Glomerular endothelial cell (primary cell): ENCODE data around the gene ACSF2. TPM values are rescaled to one million over a fixed set of nuclear protein-coding genes. Genes with fewer than 3 reads are reported as not detected.
"Not testable (repeated sequence)": the region's sequence is repeated elsewhere in the genome, so short reads cannot be mapped to it uniquely, and the experiment has no call there.

Experiments used
- DNase-seq: peaks from one replicate; pipeline ENCODE4 v3.0.0-alpha.2; 2011; ENCODE audit warnings: low read depth, low spot score; ENCODE audit errors: extremely low read depth
- total RNA-seq: library from RNA; depleted of rRNA; stranded (reverse); fragments of >200 nt; gene quantifications from 2 replicates; pipeline ENCODE4 v1.2.3, GENCODE V29; 2015

The ACSF2 gene
- total RNA-seq, 1 donor from 2014 or later: 37.2 TPM

DNA sequence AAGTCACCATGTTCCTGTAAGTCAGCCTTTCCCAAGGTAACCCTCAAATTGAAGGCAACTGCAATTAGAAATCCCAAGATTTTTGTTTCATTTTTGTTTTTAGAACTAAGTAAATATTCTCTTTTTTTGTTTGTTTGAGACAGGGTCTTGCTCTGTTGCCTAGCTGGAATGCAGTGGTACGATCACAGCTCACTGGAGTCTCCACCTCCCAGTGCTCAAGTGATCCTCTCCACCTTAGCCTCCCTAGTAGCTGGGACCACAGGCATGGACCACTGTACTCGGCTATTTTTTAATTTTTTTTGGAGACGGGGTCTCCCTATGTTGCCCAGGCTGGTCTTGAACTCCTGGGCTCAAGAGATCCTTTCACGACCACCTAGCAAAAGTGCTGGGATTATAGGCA is 18.1 kb upstream of the ACSF2 start:
- DNase-seq: no peak

DNA sequence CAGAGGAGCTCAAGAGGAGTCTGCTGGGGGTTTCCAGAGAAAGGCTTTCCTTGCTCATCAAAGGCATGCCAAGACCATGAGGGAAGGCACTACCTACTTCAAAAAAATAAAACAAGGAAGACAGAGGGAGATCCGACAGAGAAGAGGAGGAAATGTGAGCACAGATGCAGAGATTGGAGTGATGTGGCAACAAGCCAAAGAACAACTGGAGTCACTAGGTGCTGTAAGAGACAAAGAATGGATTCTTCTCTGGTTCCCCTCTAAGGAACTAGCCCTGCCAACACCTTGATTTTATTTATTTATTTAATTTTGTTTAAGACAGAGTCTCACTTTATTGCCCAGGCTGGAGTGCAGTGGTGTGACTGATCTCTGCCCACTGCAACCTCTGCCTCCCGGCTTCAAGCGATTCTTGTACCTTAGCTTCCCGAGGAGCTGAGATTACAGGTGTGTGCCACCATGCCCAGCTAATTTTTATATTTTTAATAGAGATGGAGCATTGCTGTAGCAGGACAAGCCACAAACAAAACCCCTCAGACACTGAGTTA is 13.8 kb upstream of the ACSF2 start:
- no peak for DNase-seq

DNA sequence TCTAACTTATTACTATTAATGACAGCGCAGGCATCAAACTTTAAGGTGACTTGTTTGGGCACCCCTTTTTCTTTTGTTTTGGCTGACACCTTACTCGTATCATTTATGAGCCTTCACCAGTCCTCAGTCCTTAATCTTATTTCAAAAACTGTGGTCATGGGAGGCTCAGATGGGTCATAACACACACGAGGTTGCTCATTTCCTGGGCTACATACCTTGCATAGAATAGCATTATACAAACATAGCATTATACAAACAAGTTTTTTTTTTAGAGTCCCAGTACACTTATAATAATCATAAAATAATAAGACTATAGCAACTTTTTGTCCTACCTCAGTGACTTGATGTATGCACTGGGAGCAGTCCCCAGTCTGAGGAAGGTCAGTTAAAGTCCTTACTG is 11.2 kb upstream of the ACSF2 start:
- DNase-seq: no peak

DNA sequence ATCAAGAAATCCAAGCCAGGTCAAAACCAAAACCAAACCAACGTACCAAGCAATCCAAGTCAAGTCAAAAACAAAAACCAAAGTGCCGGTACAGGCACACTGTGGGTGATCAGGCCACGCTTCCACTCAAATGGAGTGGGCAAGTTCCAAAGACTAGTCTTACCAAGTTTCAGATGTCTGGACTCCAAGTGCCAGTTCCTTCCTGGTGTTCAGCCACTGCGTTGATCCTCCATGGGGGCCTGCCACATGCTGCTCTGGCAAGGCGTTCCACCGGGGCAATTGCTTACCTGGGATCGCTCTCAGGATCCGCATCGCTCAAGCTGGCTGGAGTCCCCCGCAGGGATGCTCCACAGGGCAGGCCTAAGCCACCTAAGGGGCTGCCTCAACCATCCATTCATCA is 6.4 kb upstream of the ACSF2 start:
- DNase-seq: not testable (repeated sequence)

DNA sequence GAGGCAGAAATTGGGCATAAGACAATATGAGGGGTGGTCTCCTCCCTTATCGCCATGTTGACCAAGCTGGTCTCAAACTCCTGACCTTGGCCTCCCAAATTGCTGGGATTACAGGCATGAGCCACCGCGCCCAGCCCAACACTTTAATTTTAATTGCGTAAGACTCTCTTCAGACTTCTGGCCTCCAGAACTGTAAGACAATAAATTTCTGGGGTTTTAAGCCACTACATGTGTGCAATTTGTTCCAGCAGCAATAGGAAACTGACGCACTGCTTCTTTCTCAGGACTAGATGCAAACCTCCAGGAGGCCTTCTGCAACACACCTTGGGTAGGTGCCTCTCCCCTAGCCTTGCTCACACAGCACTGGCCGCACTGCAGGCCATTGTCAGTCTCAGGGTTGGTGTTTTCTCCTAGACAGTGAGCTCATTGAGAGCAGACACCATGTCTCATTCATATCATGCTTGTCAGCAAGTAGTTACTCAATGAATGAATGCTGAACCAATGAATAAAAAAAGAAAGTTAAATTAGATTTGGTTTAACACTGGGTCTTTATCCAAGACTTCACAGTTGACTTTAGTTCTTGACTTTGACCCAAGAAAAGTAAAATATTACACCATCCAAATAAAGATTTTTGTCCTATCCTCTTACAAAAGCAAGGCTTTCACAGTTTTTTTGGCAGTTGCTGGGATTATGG is 5.5 kb upstream of the ACSF2 start:
- DNase-seq: no peak

DNA sequence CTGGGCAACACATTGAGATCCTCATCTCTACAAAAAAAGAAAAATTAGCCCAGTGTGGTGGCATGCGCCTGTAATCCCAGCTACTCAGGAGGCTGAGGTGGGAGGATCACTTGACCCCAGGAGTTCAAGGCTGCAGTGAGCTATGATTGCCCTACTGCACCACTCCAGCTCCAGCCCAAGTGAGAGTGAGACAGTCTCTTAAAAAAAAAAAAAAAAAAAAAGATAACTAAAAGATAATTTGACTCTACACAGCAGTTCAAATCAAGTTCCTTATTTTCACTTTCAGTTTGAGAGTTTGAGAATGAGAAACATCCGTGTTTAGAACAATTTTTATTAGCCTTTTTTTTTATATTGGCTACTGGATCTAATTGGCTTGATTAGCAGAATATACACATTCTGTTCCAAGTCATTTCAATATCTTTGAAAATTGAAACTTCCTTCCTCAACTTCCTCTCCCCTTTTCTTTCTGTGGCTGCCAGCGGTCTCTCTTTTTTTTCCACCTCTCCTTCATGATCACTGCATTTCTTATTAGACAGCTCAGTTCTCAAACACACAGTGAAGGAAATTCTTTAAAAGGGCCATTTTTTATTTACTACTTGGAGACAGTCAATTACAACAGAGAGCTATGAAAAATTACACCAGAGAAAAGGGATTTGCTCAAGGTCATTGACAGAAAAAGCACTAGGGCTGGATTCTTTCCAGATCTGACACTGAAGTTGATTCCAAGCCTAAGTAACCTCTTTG is 4.5 kb upstream of the ACSF2 start:
- DNase-seq: no peak

DNA sequence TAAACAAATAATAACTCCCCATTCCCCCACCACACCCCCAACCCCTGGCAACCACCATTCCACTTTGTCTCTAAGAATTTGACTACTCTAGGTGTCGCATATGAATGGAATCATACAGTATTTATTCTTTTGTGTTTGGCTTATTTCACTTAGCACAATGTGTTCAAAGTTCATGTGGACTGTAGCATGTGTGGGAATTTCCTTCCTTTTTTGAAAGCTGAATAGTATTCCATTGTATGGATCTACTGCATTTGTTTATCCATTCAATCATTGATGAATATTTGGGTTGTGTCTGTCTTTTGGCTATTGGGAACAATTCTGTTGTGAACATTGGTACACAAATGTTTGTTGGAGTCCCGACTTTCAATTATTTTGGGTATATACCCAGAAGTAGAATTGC is 3.3 kb upstream of the ACSF2 start:
- DNase-seq: no peak

DNA sequence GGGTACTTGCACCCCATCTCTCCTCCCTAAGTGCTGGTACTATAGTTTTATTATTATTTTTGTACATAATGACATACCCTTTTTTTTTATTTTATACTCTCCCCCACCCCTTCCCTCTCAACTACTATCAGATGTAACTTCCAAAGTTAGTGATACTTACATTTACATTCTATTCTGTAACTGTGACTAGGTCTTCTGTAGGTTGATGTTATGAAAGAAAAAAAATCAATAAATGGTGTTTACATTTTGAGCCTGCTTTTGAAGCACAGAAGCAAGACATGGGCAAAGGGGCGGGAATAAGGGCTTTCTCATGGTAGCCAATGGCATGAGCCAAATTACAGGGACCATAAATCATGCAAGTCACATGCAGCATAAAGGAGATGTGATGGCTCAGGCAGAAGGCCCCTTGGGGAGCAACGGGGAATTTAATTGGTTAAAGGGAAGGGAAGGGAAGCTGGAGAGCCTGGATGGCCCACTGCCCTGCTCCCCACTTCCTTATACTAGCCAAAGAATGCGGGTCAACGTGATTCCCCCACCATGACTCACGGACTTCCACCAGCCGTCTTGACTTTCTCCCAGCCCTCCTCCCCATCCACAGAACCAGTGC is 2.4 kb upstream of the ACSF2 start:
- peak; percentile 64 for DNase-seq

DNA sequence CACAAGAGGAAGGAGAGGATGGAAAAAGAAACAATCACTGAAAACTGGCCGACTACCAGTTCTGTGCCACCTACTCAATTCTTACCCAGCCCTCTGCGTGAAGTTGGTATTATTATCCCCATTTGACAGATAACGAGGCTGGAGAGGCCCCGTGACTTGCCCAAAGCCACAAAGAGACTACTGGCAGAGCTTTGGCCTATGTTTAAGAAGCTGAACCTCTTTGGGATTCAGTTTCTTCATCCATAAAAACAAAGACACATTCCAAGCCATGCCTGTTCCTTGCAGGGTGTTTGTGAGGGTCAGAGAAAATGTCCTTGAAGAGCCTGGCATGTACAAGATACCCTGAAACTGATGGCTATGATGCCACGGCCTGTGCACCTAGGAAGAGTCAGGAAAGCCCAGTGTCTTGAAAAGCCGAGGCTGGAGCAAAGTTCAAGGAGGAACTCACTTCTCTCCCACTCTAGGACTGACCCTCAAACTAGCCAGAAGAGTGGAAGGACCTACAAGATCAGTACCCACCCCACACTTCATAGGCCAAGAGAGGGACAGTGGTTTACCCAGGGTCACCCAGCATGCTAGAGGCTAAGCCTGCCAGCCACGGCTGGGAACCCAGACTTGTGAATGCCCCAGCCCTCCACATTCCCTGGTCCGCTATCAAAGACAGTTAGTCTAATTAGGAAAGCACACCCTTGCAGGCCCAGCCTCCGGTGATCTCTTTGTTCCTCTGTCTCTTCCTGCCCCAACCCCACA is 1.6 kb upstream of the ACSF2 start:
- DNase-seq: no peak

DNA sequence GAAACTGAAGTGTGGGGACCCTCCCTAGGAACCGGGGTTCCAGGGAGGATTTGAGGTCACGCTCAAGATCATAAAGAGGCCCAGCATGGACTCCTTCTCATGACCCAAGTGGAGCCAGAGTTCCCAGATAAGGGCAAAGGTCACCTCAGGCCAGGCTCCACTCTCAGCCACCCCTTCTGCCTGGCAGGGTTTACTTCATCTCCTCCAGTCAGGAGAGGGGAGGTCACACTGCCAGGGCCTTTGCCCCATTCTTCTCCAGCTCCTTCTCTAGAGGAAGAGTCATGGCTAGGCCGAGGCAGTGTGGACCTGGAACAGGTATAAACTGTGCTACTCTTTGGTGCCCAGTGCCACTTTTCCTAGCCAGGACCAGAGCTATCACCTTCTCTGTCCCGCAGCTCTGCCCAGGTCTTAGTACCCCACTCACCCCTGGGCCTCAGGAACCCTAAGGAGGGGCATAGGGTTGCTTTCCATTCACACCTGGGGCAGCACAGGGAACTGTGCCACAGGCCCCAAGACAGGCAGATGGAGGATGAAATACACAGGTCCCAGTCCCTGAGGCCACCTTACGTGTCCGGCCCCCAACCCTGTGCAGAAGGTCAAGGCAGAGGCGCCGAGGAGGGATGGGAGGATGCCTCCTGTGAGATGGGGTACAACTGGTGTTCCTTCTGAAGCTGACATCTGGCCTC is 879 bp upstream of the ACSF2 start:
- DNase-seq: no peak

DNA sequence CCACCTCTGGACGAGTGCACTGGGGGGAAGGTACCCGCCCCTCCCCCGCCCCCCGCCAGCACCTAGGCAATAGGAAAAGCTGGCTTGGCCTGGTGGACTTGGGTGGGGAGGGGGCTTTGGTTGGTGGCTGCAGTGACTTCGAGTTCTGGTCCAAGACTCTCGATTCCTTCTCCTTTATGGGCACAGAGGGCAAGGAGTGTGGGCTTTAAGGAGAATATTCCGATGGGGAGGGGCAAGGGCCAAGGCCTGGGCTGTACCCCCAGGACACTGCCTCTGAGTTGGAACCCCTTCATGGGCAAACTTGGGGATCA is 409 bp downstream of the ACSF2 start:
- DNase-seq: no peak

DNA sequence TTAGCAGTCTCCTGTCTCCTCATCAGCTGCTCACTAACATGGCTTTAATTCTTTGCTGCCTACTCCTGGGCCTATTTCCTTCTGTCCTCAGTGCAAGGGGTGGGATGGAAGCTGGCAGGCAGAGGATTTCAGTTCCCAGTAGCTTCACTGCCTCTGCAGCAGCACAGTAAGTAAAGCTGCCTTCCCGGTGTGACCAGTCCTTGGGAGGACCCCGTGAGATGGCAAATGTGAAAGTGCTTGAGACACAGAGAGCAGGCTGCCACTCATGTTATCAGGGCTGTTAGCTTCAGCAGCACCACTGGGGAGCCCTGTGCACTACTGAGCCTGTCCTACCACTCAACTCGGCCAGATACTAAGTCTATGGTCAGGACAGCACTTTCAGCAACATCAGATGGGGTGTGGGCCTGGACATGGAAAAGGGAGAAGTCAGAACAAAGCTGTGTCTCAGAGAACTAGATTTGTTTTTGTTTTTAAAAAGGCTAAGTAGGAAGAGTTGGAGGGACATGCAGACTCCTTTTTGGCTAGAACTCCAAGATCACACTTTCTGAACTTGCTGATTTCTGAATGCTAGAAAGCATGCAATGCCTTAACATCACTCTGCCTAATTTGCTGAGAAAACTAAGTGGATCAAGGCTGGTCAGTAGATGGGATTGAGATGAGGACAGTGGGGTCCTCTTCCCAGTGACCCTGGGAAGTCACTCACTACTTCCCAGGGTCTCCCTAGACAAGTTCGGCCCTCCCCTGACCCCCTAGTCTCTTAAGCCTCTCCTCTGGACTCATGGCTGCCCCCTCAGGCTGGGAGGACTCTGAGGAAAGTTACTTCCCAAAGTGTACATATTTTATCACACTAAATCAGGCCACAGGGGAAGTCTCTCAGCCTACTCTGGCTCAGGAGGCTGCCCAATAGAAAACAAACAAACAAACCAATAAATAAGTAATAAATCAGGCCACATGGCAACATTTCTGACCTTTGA is 1.1 kb downstream of the ACSF2 start:
- DNase-seq: no peak

DNA sequence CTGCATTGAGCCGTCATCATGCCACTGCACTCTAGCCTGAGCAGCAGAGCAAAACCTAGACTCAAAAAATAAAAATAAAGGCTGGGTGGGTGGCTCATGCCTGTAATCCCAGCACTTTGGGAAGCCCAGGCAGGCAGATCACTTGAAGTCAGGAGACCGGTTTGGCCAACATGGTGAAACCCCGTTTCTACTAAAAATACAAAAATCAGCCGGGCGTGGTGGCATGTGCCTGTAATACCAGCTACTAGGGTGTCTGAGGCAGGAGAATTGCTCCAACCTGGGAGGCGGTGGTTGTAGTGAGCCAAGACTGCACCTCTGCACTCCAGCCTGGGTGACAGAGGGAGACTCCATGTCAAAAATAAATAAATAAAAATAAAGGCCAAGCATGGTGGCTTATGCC is 2.1 kb downstream of the ACSF2 start:
- not testable (repeated sequence) for DNase-seq

DNA sequence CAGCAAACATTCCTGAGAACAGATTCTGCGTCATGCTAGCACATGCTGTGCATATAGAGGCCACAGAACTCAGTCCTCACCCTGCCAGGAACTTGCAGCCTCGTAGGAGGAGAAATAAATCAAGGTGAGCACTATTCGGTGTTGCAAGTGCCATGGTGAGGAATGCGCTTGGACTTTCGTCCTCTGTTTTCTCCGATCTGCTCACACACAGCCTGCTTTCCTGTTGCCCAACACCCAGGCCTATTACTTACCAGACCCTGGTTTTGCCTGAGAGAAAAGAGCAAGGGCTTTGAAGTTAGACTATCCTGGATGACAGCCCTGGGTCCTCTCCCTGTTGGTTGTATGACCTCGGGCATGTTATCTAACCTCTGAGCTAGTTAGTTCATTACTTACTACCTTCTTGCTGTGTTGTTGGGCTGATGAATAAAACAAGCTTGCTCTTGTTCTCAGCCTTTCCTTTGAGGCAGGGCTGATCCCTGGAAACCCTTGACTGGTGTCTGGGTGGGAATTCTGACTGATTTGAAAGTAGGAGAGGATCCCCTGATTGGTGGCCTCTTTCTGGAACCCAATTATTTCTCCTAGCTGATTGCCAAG is 2.9 kb downstream of the ACSF2 start:
- DNase-seq: no peak

DNA sequence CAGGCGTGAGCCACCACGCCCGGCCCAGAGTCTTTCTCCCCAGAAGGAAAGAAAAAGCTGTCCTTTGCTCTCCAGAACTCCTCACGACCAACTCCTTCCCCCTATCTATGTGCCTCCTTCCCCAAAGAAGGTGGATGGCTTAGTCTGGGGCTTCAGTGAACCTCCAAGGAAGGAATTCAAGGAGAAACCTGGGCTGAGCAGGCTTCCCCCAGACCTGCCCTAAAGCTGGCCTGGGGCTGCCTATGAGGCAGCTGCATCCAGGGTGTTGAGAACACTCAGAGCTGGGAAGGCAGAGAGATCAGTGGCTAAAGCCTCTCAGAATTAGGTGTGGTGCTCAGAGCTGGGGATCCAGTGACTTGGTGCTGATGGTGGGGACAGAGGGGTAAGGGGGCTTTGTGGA is 3.8 kb downstream of the ACSF2 start:
- no peak for DNase-seq

DNA sequence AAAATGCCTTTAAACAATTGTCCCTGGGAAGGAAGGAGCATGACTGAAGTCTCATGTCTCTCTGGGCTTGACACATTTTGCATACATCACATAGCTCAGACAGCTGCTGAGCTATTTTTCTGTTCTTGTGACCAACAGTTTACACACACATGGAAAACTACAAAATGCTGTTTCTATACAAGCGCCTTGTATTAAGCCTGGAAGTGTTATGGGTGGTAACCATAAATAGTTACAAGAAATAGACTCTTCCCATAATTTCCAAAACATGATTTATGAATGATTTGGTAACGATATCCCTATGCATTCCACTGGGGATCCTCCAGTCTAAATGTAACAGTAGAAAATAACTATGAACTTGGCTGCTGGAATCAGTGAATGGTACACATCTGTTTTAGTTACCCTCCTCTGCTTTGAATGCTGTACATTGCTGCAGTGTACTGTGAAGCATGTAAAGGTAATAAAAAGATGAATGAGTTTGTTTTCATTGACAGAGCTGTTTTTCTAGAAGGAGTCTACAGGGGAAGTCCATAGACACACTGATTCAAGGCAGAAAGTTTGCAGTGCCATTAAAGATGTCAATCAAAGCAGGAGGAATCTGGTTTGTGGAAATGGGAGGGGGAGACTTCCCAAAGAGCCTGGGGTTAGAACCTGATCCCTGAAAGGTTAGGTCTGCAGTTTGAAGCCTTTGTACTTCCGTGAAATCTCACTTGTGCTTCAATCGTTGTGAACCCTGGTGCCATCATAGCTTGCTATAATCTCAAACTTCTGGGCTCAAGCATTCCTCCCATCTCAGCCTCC is 5.0 kb downstream of the ACSF2 start:
- DNase-seq: no peak

DNA sequence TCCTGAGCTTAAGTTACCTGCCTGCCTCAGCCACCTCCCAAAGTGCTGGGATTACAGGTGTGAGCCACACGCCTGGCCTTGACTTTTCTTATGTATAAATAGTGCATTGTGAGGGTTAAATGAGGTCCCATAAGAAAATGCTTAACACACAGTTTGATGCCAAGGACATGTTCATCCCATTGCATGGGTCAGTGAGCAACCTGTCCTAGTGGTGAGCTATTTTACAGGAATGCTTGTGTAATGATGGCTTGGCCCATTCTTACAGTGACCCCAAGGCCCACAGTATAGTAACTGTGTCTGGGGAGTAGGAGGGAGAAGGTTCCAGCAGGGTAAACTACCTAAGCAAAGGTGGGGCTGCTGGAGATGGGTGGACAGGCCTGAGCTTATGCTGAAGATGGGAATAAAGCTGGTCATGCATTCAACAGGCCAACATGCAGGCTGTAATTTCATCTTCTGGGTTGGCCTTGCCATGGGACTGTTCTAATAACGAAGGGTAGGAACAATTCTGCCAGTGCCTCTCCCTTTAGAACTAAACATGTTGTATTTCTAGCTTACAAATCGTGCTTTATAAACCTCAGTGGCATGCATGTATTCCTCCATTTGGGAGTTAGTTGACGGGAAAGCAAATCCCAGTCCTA is 6.2 kb downstream of the ACSF2 start:
- DNase-seq: no peak

DNA sequence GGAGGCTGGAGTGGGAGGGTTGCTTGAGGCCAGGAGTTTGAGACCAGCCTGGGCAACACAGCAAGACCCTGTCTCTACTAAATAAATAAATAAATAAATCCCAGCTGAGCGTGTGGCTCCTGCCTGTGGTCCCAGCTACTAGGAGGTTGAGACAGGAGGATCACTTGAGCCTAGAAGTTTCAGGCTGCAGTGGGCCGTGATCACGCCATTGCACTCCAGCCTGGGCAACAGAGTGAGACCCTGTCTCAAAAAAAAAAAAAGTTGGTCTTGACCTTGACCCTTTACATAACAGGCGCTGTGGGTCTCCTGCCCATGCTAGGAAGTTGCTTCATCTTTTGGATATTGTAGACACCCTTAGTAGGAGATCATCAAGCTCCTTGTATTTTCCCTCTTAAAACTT is 11.4 kb downstream of the ACSF2 start:
- DNase-seq: no peak
